ENCODE results near the gene FUT9. TPM values are rescaled to one million over a fixed set of nuclear protein-coding genes. Genes with fewer than 3 reads are reported as not detected.
A peak's percentile ranks its signal among the peaks of the same experiment; 100 is the strongest.

The FUT9 gene
- total RNA-seq, 1 experiment from 2014 or later = 3.5 TPM

GRCh38 chr6:96197241-96197640 lies 181.5 kb downstream of the FUT9 start:
- Mint-ChIP-seq H3K9me3 (peaks cover 8% of the 10 kb centered on the region), H3K36me3 (peaks cover 13% of the 10 kb centered on the region), H3K4me1 (peaks cover 32% of the 10 kb centered on the region), H3K27ac (peak overlapping the region; percentile 98), H3K4me3 (no peak overlapping the region), H3K27me3 (ENCODE audit: low read depth) (no peaks in the 10 kb centered on the region)
- POLR2A ChIA-PET = no interaction called here
- ATAC-seq (no peak), DNase-seq (ENCODE audit: low spot score) (no peak)
- no peak for TF ChIP-seq CTCF (IDR thresholded peaks at IDR 0.05)
- no peak for TF ChIP-seq ZNF219 (CRISPR knock-in tag; IDR thresholded peaks at IDR 0.05; ENCODE audit: borderline replicate concordance)
- CTCF ChIA-PET = no interaction called here

GRCh38 chr6:96202571-96202970 lies 186.8 kb downstream of the FUT9 start:
- Mint-ChIP-seq H3K4me1 (peaks cover 11% of the 10 kb centered on the region; the same call in 1 of the 2 replicates), H3K4me3 (no peak overlapping the region), H3K27me3 (ENCODE audit: low read depth) (no peaks in the 10 kb centered on the region), H3K27ac (no peak overlapping the region), H3K36me3 (peaks cover 3% of the 10 kb centered on the region; the same call in 1 of the 2 replicates), H3K9me3 (no peaks in the 10 kb centered on the region)
- ATAC-seq (no peak), DNase-seq (ENCODE audit: low spot score) (no peak)
- TF ChIP-seq NR3C1 (CRISPR knock-in tag; conservative IDR thresholded peaks at IDR 0.05; ENCODE audit: low read depth) (no peak), MAX (CRISPR knock-in tag; IDR thresholded peaks at IDR 0.05) (no peak), ZNF423 (CRISPR knock-in tag; IDR thresholded peaks at IDR 0.05) (no peak), CREB1 (CRISPR knock-in tag; IDR thresholded peaks at IDR 0.05) (no peak), ZNF281 (CRISPR knock-in tag; IDR thresholded peaks at IDR 0.05) (no peak), SMAD3 (CRISPR knock-in tag; IDR thresholded peaks at IDR 0.05; ENCODE audit: borderline replicate concordance) (no peak), E2F4 (CRISPR knock-in tag; IDR thresholded peaks at IDR 0.05; ENCODE audit: borderline replicate concordance, low read depth) (no peak), SOX15 (CRISPR knock-in tag; IDR thresholded peaks at IDR 0.05) (no peak), MXD4 (CRISPR knock-in tag; IDR thresholded peaks at IDR 0.05; ENCODE audit: borderline replicate concordance) (no peak), SP1 (CRISPR knock-in tag; conservative IDR thresholded peaks at IDR 0.05) (no peak), SMAD4 (CRISPR knock-in tag; IDR thresholded peaks at IDR 0.05) (no peak), ZSCAN18 (CRISPR knock-in tag; IDR thresholded peaks at IDR 0.05) (no peak), HMGXB4 (CRISPR knock-in tag; IDR thresholded peaks at IDR 0.05) (no peak), ZNF532 (CRISPR knock-in tag; IDR thresholded peaks at IDR 0.05; ENCODE audit: borderline replicate concordance) (no peak), NFATC4 (CRISPR knock-in tag; IDR thresholded peaks at IDR 0.05) (no peak), ZMAT4 (CRISPR knock-in tag; IDR thresholded peaks at IDR 0.05) (no peak)
- ChIA-PET CTCF (no interaction called here), POLR2A (no interaction called here)
